ENCODE measurements around the gene FAM47B. TPM values are rescaled to one million over a fixed set of nuclear protein-coding genes. Genes with fewer than 3 reads are reported as not detected.

Gene FAM47B
- total RNA-seq, 2 experiments from 2014 or later: not detected

DNA sequence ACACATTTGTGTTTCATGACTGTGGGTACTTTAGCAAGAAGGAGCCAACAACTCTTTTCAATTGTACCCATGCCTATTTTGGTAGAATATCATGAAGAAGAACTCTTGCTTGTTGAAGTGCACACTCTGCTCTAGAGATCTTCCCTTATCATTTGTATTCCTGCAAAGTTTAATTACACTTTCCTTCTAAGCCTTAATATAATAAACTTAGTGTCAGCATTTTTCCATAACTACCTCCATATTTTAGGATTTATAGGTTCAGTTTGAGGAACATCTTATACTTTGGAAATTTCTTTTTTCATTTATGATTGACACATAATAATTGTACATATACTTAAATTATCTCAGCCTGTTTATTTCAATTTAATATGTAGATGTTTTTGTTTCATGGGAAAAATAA, 19.1 kb downstream of the FAM47B start:
- DNase-seq: no peak
- Mint-ChIP-seq H3K27ac (no peak overlapping the region), H3K4me1 (ENCODE audit: low read depth) (no peaks in the 10 kb centered on the region), H3K36me3 (ENCODE audit: low read depth) (no peaks in the 10 kb centered on the region), H3K27me3 (ENCODE audit: low read depth) (no peaks in the 10 kb centered on the region), H3K9me3 (no peaks in the 10 kb centered on the region), H3K4me3 (no peak overlapping the region)
- CTCF ChIA-PET: no interaction called here
- intact Hi-C loops (cut with micrococcal nuclease): no loop called here

DNA sequence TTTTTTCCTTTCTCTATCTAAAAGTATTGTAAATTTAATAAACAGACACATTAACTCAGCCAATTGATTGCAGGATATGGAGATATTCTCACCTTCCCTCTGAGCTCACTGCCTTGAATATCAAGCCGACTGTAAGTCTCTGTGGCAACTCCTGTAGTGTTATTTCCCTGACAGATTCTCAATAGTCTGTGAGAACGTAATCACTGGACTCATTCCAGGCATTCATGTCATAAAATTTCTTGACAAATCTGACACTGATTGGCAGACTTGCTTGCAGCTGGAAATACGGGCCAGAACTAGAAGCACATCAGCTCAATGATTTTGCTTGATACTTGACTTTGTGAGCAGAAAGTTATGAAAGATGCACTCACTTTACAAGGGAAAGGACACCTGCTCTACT, 29.6 kb downstream of the FAM47B start:
- H3K27ac Mint-ChIP-seq: no peak overlapping the region
- DNase-seq: no peak
- H3K27me3 Mint-ChIP-seq (ENCODE audit: low read depth): no peaks in the 10 kb centered on the region
- CTCF ChIA-PET: no interaction called here
- H3K4me3 Mint-ChIP-seq: no peak overlapping the region
- no peaks in the 10 kb centered on the region for H3K36me3 Mint-ChIP-seq (ENCODE audit: low read depth)
- no peaks in the 10 kb centered on the region for H3K9me3 Mint-ChIP-seq
- no peaks in the 10 kb centered on the region for H3K4me1 Mint-ChIP-seq (ENCODE audit: low read depth)
- intact Hi-C loops (cut with micrococcal nuclease): no loop called here

DNA sequence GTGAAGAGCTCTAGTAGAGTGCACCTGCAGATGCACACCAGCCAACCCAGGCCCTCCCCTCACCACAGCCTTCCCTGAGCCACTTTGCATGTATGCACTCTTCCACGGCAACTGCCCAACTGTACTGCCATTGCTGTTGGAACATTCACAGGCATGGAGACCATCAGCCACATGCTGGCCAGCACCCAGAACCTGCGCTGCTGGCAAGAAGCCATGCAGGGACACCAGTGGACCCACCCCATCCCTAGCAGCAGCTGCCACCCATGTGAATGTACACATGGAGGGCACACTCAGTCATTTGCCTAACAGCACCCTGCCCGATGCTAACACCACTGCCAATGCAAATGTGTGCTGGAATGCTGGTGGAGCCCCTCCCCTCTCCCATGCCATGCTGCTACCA, 35.6 kb downstream of the FAM47B start:
- no peaks in the 10 kb centered on the region for H3K4me1 Mint-ChIP-seq (ENCODE audit: low read depth)
- H3K36me3 Mint-ChIP-seq (ENCODE audit: low read depth): no peaks in the 10 kb centered on the region
- no peaks in the 10 kb centered on the region for H3K9me3 Mint-ChIP-seq
- H3K4me3 Mint-ChIP-seq: no peak overlapping the region
- no peaks in the 10 kb centered on the region for H3K27me3 Mint-ChIP-seq (ENCODE audit: low read depth)
- DNase-seq: no peak
- CTCF ChIA-PET: no interaction called here
- intact Hi-C loops (cut with micrococcal nuclease): no loop called here
- no peak overlapping the region for H3K27ac Mint-ChIP-seq

DNA sequence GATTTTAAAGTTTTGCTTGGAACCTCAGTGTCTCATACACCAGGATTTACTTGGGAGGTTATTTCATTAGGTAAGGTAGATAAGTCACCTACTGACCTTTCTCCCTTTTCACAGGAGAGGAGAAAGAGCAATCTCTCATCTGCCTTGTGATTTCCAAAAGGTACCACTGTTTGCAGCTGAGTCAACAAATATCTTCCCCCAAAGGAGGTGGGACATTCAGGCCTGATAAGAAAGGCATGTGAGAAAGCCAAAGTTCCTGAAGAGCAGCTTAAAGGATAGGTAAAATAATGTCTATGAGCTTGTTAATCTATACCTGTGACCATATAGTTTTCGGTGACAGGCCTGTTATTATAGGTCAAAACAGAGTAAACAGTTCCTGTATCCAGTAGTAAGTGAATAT, 45.0 kb downstream of the FAM47B start:
- no peaks in the 10 kb centered on the region for H3K9me3 Mint-ChIP-seq
- no peaks in the 10 kb centered on the region for H3K36me3 Mint-ChIP-seq (ENCODE audit: low read depth)
- no peak overlapping the region for H3K27ac Mint-ChIP-seq
- no peaks in the 10 kb centered on the region for H3K27me3 Mint-ChIP-seq (ENCODE audit: low read depth)
- DNase-seq: no peak
- no peak overlapping the region for H3K4me3 Mint-ChIP-seq
- H3K4me1 Mint-ChIP-seq (ENCODE audit: low read depth): no peaks in the 10 kb centered on the region
- intact Hi-C loops (cut with micrococcal nuclease): no loop called here
- CTCF ChIA-PET: no interaction called here

Data from activated naive CD4-positive, alpha-beta T cell treated with anti-CD3 and anti-CD28 coated beads for 36 hours (primary cell).